Loucy (cell line): ENCODE results near the gene ANO2.

Experiments used
- CTCF ChIP-seq: fragments of 200-600 bp; sonication (generic); conservative IDR thresholded peaks from 2 replicates; pipeline ENCODE4 v1.5.1; 2014; ENCODE audit warnings: mild to moderate bottlenecking, antibody characterized with exemption, low read length
- EZH2phosphoT487 ChIP-seq: fragments of 200-600 bp; IDR thresholded peaks from 2 replicates; pipeline ENCODE4 v1.6.1; 2018; ENCODE audit warnings: antibody characterized with exemption, mild to moderate bottlenecking, moderate library complexity, borderline replicate concordance

- no peak for TF ChIP-seq CTCF
- TF ChIP-seq EZH2phosphoT487 = no peak
These were observed 141.5 kb downstream of the ANO2 start for GRCh38 chr12:5803532-5803931.
